Bronchial epithelial cell (primary cell): ENCODE measurements around the gene SPTLC3. TPM values are rescaled to one million over a fixed set of nuclear protein-coding genes. Genes with fewer than 3 reads are reported as not detected.

Experiments
- DNase-seq: peaks from one replicate; pipeline ENCODE4 v3.0.0-alpha.2; 2010; ENCODE audit warnings: low read depth
- FAIRE-seq: peaks from 2 replicates; lab custom pipeline; 2011; peaks lifted over from hg19 to GRCh38; lab: Jason Lieb, UNC
- H3K27me3 ChIP-seq: 2 replicates; pipeline ENCODE4 v1.5.1; 2011; ENCODE audit warnings: low read length; ENCODE audit not compliant: control insufficient read depth, insufficient read depth
- H3K36me3 ChIP-seq: 2 replicates; pipeline ENCODE4 v1.5.1; 2011; ENCODE audit warnings: low read length; ENCODE audit not compliant: control insufficient read depth, insufficient read depth
- H3K4me3 ChIP-seq: 2 replicates; pipeline ENCODE4 v1.5.1; 2011; ENCODE audit warnings: mild to moderate bottlenecking, low read depth, low read length, control low read depth
- total RNA-seq: library from RNA; depleted of rRNA; stranded (reverse); fragments of >200 nt; gene quantifications from 2 replicates; pipeline ENCODE4 v1.2.1, GENCODE V29; 2014
- TF ChIP-seq, protein P1 (sequence below): IDR thresholded peaks from 2 replicates; pipeline ENCODE4 v1.5.1; 2011; ENCODE audit warnings: mild to moderate bottlenecking, moderate library complexity, low read length, control low read depth, inconsistent platforms; ENCODE audit not compliant: insufficient read depth, severe bottlenecking

The SPTLC3 gene
- total RNA-seq, 1 donor from 2014 or later = 2.4 TPM

DNA sequence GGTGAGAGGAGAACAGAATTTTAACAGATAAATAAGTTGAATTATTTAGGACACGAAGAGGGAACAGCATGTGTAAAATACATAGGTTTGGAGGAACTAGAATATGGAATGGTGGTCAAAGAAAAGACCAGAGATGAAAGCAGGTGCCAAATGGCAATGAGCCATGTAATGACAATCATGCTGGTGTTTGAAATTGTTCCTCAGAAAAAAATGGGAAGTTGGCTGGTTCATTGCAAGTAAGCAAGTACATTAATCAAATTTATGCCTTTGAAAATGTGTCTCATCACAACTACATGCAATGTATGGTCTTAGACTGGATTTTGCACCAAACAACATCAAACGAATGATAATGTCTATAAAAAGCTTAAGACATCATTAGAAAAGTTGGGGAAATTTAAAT is 83.3 kb downstream of the SPTLC3 start:
- DNase-seq = no peak
- Histone ChIP-seq H3K36me3 (no peaks in the 10 kb centered on the region), H3K27me3 (no peaks in the 10 kb centered on the region), H3K4me3 (no peak overlapping the region)
- TF ChIP-seq, protein P1, sequence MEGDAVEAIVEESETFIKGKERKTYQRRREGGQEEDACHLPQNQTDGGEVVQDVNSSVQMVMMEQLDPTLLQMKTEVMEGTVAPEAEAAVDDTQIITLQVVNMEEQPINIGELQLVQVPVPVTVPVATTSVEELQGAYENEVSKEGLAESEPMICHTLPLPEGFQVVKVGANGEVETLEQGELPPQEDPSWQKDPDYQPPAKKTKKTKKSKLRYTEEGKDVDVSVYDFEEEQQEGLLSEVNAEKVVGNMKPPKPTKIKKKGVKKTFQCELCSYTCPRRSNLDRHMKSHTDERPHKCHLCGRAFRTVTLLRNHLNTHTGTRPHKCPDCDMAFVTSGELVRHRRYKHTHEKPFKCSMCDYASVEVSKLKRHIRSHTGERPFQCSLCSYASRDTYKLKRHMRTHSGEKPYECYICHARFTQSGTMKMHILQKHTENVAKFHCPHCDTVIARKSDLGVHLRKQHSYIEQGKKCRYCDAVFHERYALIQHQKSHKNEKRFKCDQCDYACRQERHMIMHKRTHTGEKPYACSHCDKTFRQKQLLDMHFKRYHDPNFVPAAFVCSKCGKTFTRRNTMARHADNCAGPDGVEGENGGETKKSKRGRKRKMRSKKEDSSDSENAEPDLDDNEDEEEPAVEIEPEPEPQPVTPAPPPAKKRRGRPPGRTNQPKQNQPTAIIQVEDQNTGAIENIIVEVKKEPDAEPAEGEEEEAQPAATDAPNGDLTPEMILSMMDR = no peak
- FAIRE-seq = no peak

DNA sequence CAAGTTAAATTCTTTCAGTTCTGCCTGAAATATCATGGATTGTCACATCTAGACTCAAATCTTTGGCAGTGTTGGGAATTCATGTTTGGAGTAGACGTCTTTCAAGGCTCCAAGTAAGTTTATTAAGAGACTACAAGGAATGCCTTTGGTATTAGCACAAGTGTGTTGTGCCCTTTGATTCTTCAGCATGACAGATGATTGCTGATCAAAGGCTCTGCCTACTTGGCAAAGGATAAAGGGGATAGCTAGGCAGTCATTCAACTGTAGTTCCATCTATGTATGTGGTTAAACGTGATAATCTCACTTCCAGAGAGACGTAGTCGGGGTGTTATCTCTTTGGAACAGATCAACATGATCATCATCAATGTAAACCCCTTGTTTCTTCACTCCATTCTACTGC is 86.2 kb downstream of the SPTLC3 start:
- no peak for FAIRE-seq
- H3K4me3 ChIP-seq = no peak overlapping the region
- H3K27me3 ChIP-seq = no peaks in the 10 kb centered on the region
- no peaks in the 10 kb centered on the region for H3K36me3 ChIP-seq
- TF ChIP-seq, protein P1 = no peak
- no peak for DNase-seq

- Histone ChIP-seq H3K4me3 (no peak overlapping the region), H3K36me3 (no peaks in the 10 kb centered on the region), H3K27me3 (no peaks in the 10 kb centered on the region)
- DNase-seq = no peak
- FAIRE-seq = no peak
- TF ChIP-seq, protein P1 = no peak
Measured at GRCh38 chr20:13098720-13099355, 90.1 kb downstream of the SPTLC3 start.

GRCh38 chr20:13099676-13100075 is 90.9 kb downstream of the SPTLC3 start:
- Histone ChIP-seq H3K36me3 (no peaks in the 10 kb centered on the region), H3K4me3 (no peak overlapping the region), H3K27me3 (no peaks in the 10 kb centered on the region)
- TF ChIP-seq, protein P1 = no peak
- DNase-seq (peak; percentile 83), FAIRE-seq (no peak)

DNA sequence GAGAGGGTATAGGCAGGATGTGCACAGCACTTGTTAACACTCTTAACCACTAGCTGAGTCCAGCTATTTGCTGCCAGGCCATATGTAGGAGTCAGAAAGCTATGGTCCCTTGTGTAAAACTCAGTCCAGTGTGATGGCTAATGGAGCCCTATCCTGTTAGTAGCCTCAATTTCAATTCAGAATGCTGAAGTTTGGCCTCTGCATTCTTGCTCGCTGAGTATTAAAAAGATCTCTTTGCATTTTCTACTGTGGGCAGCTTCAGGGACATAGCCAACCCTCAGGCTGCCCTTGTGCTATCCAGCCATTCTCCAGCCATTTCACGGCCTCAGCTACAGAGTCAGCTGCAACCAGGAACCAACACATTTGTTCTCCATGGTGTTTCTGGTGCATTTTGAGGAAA is 92.5 kb downstream of the SPTLC3 start:
- H3K27me3 ChIP-seq = no peaks in the 10 kb centered on the region
- H3K4me3 ChIP-seq = no peak overlapping the region
- FAIRE-seq (no peak), DNase-seq (no peak)
- TF ChIP-seq, protein P1 = no peak
- no peaks in the 10 kb centered on the region for H3K36me3 ChIP-seq

GRCh38 chr20:13101706-13102105 is 92.9 kb downstream of the SPTLC3 start:
- TF ChIP-seq, protein P1 = no peak
- no peaks in the 10 kb centered on the region for H3K36me3 ChIP-seq
- no peaks in the 10 kb centered on the region for H3K27me3 ChIP-seq
- FAIRE-seq (no peak), DNase-seq (peak; percentile 11)
- H3K4me3 ChIP-seq = no peak overlapping the region
